DND-41 (cell line): ENCODE results near the gene ADAM30.

Experiments used
- ATAC-seq: fragments of 200-7000 bp; cut with Tn5 transposase; 3 replicates; pipeline ENCODE4 v1.9.1; 2021; ENCODE audit warnings: low read depth; ENCODE audit not compliant: insufficient read depth
- DNase-seq: peaks from one replicate; pipeline ENCODE4 v3.0.0-alpha.2; 2020
- H2AFZ ChIP-seq: 2 replicates; pipeline ENCODE4 v1.6.0; 2012; ENCODE audit warnings: low read depth, low read length
- H3K27ac ChIP-seq: 2 replicates; pipeline ENCODE4 v1.5.1; 2012; ENCODE audit warnings: low read length, inconsistent platforms
- H3K27me3 ChIP-seq: fragments of 200-600 bp; sonication (generic); 2 replicates; pipeline ENCODE4 v1.6.0; 2012; ENCODE audit warnings: low read length, mild to moderate bottlenecking, inconsistent platforms; ENCODE audit not compliant: insufficient read depth, poor library complexity
- H3K36me3 ChIP-seq: 2 replicates; pipeline ENCODE4 v1.5.1; 2012; ENCODE audit warnings: low read length, inconsistent platforms; ENCODE audit not compliant: insufficient read depth
- H3K4me1 ChIP-seq: 2 replicates; pipeline ENCODE4 v1.5.1; 2012; ENCODE audit warnings: mild to moderate bottlenecking, low read length; ENCODE audit not compliant: insufficient read depth
- H3K4me2 ChIP-seq: 2 replicates; pipeline ENCODE4 v1.6.0; 2012; ENCODE audit warnings: mild to moderate bottlenecking, moderate library complexity, low read length, inconsistent platforms; ENCODE audit not compliant: insufficient read depth
- H3K4me3 ChIP-seq, 2 experiments: fragments of 200-600 bp in 1 of 2; shearing (Covaris generic) in 1 of 2; 2 replicates each; pipeline ENCODE4 v1.5.1; 2012 to 2016; ENCODE audit warnings: inconsistent platforms in 2 of 2, low read length in 2 of 2, mild to moderate bottlenecking in 2 of 2, low read depth in 1 of 2, moderate library complexity in 1 of 2
- H3K79me2 ChIP-seq: 2 replicates; pipeline ENCODE4 v1.6.0; 2012; ENCODE audit warnings: low read length, inconsistent platforms; ENCODE audit not compliant: insufficient read depth
- H3K9ac ChIP-seq: 2 replicates; pipeline ENCODE4 v1.6.0; 2012; ENCODE audit warnings: low read depth, mild to moderate bottlenecking, inconsistent platforms, low read length, moderate library complexity
- H3K9me3 ChIP-seq: 2 replicates; pipeline ENCODE4 v1.5.1; 2012; ENCODE audit warnings: low read length, moderate library complexity, mild to moderate bottlenecking, inconsistent platforms; ENCODE audit not compliant: insufficient read depth, severe bottlenecking
- H4K20me1 ChIP-seq: 2 replicates; pipeline ENCODE4 v1.6.0; 2012; ENCODE audit warnings: low read length; ENCODE audit not compliant: insufficient read depth
- EZH2 ChIP-seq: IDR thresholded peaks from 3 replicates; pipeline ENCODE4 v1.6.1; 2012; ENCODE audit warnings: borderline replicate concordance, low read depth, mild to moderate bottlenecking, moderate library complexity, low read length, inconsistent platforms; ENCODE audit not compliant: severe bottlenecking
- TF ChIP-seq, protein P1 (sequence below): IDR thresholded peaks from 2 replicates; pipeline ENCODE4 v1.5.1; 2012; ENCODE audit warnings: borderline replicate concordance, low read length, moderate library complexity, mild to moderate bottlenecking; ENCODE audit not compliant: poor library complexity, severe bottlenecking; ENCODE audit errors: extremely low read depth

ADAM30 gene

GRCh38 chr1:119896303-119896702 lies at the start of gene ADAM30:
Gene ADAM30, minus strand, starts transcription at chr1:119896515. Its CDS starts 179 bp downstream, at chr1:119896336.
- Histone ChIP-seq H3K9me3 (no peaks in the 10 kb centered on the region), H4K20me1 (no peaks in the 10 kb centered on the region), H3K4me1 (peaks cover 47% of the 10 kb centered on the region), H3K4me2 (no peak within 1 kb of the TSS), H2AFZ (no peak within 1 kb of the TSS), H3K27ac (peak within 1 kb of the TSS; percentile 27; the same call in 1 of the 2 replicates), H3K4me3 (no peak within 1 kb of the TSS), H3K9ac (no peak within 1 kb of the TSS), H3K27me3 (no peaks in the 10 kb centered on the region), H3K36me3 (no peaks in the 10 kb centered on the region), H3K79me2 (no peaks in the 10 kb centered on the region)
- ATAC-seq (no peak), DNase-seq (no peak)
- TF ChIP-seq, protein P1, sequence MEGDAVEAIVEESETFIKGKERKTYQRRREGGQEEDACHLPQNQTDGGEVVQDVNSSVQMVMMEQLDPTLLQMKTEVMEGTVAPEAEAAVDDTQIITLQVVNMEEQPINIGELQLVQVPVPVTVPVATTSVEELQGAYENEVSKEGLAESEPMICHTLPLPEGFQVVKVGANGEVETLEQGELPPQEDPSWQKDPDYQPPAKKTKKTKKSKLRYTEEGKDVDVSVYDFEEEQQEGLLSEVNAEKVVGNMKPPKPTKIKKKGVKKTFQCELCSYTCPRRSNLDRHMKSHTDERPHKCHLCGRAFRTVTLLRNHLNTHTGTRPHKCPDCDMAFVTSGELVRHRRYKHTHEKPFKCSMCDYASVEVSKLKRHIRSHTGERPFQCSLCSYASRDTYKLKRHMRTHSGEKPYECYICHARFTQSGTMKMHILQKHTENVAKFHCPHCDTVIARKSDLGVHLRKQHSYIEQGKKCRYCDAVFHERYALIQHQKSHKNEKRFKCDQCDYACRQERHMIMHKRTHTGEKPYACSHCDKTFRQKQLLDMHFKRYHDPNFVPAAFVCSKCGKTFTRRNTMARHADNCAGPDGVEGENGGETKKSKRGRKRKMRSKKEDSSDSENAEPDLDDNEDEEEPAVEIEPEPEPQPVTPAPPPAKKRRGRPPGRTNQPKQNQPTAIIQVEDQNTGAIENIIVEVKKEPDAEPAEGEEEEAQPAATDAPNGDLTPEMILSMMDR: no peak
- TF ChIP-seq EZH2: no peak

- ATAC-seq (no peak), DNase-seq (no peak)
- H3K4me2 ChIP-seq: no peak overlapping the region
- H3K79me2 ChIP-seq: no peaks in the 10 kb centered on the region
- H3K9ac ChIP-seq: no peak overlapping the region
- no peaks in the 10 kb centered on the region for H4K20me1 ChIP-seq
- no peaks in the 10 kb centered on the region for H3K27me3 ChIP-seq
- no peak overlapping the region for H2AFZ ChIP-seq
- H3K27ac ChIP-seq: no peak overlapping the region
- no peaks in the 10 kb centered on the region for H3K9me3 ChIP-seq
- peaks cover 38% of the 10 kb centered on the region for H3K36me3 ChIP-seq
- TF ChIP-seq, protein P1: no peak
- TF ChIP-seq EZH2: no peak
- H3K4me3 ChIP-seq: no peak overlapping the region
- H3K4me1 ChIP-seq: no peaks in the 10 kb centered on the region
Observed at GRCh38 chr1:119943216-119943615, 46.9 kb upstream of the ADAM30 start.

DNA sequence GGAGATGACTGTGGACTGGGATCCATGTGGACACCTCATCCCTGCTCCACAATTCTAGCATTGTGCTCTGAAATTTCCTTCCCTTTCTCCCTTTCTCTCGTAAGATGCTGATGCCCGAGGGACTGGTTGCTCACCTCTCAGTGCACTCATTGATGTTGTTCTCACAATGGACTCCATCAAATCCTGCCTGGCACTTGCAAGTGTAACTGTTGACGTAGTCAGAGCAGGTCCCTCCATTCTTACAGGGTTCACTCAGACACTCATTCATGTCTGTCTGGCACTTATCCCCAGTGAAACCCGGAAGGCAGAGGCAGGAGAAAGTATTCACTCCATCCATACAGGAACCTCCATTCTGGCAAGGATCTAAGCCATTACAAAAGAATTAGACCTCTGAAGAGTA lies 45.1 kb upstream of the ADAM30 start:
- Histone ChIP-seq H3K79me2 (no peaks in the 10 kb centered on the region), H4K20me1 (no peaks in the 10 kb centered on the region), H3K9me3 (no peaks in the 10 kb centered on the region), H3K9ac (no peak overlapping the region), H3K27ac (no peak overlapping the region), H3K4me3 (no peak overlapping the region), H3K27me3 (no peaks in the 10 kb centered on the region), H3K36me3 (peaks cover 47% of the 10 kb centered on the region), H2AFZ (no peak overlapping the region), H3K4me2 (no peak overlapping the region), H3K4me1 (no peaks in the 10 kb centered on the region)
- DNase-seq: no peak
- ATAC-seq: no peak
- no peak for TF ChIP-seq EZH2
- TF ChIP-seq, protein P1: no peak

DNA sequence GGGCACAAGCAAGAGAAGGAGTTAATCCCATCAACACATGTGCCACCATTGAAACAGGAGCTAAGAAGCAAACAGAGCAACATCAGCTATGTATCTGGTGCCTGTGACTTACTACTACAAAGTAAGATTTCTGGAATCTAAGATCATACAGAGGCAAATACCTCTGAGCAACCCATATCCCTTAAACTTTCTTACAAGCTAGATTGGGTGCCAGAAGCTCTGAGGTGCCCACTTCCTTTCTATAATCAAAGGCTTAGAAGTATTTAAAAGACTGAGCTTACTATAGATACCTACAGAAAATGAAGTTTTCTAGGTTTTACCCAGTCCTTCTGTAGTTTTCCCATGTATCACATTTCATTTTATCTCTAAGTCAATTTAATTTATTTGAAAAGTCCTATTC lies 44.4 kb upstream of the ADAM30 start:
- TF ChIP-seq, protein P1: no peak
- TF ChIP-seq EZH2: no peak
- Histone ChIP-seq H3K4me2 (no peak overlapping the region), H3K4me1 (no peaks in the 10 kb centered on the region), H3K36me3 (peaks cover 54% of the 10 kb centered on the region), H3K79me2 (no peaks in the 10 kb centered on the region), H4K20me1 (no peaks in the 10 kb centered on the region), H2AFZ (no peak overlapping the region), H3K9ac (no peak overlapping the region), H3K27me3 (no peaks in the 10 kb centered on the region), H3K4me3 (no peak overlapping the region), H3K27ac (no peak overlapping the region), H3K9me3 (no peaks in the 10 kb centered on the region)
- ATAC-seq: peak; percentile 83
- peak; percentile 10 for DNase-seq
